Stimulated activated CD4-positive, alpha-beta T cell treated with anti-CD3 and anti-CD28 coated beads, TNF-alpha, amount 100 ng/mL, for 24 hours (primary cell): ENCODE data around the gene RNASEH2A.
A peak's percentile ranks its signal among the peaks of the same experiment; 100 is the strongest.

ENCODE experiments used
- DNase-seq, 3 experiments: peaks; one replicate each; pipeline ENCODE4 v3.0.0-alpha.2; 2020; ENCODE audit warnings: low read depth in 3 of 3

Gene RNASEH2A

DNA sequence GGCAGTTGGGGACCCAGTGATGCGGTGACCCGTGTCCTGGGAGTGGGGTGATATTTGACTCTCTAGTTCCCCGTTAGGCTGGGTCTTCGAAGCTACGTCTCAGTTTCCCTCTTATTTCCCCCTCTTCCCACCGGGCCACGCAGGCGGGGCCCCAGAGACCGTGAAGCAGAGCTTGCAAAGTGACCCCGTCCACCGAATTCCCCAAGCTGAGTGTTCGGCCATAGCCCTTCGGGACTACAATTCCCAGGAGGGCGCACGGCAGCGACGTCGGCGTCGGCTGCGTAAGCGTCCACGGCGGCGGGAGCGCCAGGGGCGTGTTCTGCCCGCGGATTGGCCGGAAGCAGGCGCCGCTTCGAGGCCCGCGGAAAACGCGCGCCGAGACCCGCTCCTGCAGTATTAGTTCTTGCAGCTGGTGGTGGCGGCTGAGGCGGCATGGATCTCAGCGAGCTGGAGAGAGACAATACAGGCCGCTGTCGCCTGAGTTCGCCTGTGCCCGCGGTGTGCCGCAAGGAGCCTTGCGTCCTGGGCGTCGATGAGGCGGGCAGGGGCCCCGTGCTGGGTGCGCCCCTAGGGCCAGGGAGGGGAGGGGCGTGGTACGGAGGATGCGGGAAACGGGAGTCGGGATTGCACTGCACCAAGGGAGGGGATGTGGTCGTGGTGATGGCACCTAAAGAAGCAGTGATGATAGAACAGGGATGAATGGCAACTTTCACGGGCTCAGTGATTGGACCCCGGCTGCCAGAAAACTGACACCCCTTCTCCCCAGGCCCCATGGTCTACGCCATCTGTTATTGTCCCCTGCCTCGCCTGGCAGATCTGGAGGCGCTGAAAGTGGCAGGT lies at the start of gene RNASEH2A:
Gene RNASEH2A, plus strand, starts transcription at position 343 of the 840 bp plus-strand sequence. Its CDS starts 90 bp downstream, at position 433.
- DNase-seq: peak; percentile 75 to 88 (median 82)

DNA sequence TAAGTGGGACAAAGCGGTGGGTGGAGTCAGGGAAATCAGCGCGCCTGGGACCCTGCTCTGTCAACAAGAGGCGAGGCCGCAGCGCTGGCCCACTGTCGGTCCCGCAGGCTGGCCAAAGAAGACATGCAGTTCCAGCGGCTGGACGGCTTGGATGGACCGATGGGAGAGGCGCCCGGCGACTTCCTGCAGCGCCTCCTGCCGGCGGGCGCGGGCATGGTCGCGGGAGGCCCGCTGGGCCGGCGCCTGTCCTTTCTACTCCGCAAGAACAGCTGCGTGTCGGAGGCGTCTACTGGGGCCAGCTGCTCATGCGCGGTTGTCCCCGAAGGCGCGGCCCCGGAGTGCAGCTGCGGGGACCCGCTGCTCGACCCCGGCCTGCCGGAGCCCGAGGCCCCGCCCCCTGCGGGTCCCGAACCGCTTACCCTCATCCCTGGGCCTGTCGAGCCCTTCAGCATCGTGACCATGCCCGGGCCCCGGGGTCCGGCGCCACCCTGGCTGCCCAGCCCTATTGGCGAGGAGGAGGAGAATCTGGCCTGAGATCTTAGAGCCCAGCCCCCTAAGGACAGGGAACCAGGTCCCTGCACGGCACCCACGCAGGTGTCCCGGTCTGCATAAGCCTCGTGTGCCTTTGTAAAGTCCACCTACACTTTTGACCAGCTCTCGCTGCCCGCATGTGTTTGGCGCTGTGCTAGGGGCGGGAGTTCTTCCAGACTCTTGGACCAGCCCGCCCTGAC lies 48.7 kb upstream of the RNASEH2A start:
- peak in 2 of 3 experiments; percentile 47 to 65 for DNase-seq

DNA sequence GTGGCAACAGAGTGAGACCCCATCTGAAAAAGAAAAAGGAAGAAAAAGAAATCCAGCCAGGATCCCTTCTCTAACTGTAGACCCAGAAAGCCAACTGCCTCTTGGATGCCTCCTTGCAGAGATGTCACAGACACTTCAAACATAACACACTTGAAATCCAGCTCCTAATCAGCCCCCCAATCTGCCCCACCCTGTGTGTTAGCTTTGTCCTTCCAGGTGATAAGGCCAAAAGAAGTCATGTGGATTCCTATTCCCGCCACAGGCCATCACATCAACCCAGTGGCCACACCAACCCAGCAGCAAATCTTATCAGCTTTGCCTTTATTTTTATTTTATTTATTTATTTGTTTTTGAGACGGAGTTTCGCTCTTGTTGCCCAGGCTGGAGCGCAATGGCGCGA lies 46.7 kb upstream of the RNASEH2A start:
- DNase-seq: no peak

DNA sequence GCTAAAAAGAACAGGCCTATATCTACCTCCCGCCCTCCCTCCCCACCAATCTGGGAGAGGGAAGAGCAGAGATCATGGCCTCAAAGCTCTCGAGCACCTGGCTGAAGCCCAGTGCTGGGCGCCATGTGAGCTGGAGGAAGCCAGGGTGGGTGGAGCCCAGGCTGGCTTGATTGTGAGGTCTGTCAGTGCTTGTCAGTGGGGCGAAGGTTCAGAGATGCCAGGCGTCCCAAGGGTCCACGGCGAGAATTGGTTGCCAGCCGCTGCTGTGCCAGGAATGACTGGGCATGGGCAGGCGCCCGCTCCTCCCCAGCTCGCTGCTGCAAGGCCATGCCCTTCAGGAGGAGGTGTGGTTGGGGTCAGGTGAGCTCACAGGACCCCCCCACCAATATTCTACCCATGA lies 43.3 kb upstream of the RNASEH2A start:
- DNase-seq: no peak

DNA sequence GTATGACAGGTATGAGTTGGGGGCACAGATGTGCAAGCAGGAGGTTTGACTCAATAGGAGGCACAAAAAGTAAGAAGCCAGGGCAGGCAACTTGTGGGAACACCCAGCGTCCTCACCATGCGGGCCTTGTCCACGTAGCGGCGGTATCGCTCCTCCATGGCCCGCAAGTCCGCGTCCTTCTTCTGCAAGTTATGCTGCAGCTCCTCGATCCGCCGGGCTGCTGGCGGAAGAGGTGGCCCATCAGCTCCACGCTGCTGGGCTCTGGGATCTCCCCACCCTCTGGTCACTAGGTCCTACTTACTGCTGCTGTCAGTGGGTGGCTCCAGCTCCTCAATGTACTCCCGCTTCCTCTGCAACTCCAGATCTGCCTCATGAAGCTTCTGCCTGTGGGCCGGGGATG lies 41.7 kb upstream of the RNASEH2A start:
- no peak for DNase-seq

DNA sequence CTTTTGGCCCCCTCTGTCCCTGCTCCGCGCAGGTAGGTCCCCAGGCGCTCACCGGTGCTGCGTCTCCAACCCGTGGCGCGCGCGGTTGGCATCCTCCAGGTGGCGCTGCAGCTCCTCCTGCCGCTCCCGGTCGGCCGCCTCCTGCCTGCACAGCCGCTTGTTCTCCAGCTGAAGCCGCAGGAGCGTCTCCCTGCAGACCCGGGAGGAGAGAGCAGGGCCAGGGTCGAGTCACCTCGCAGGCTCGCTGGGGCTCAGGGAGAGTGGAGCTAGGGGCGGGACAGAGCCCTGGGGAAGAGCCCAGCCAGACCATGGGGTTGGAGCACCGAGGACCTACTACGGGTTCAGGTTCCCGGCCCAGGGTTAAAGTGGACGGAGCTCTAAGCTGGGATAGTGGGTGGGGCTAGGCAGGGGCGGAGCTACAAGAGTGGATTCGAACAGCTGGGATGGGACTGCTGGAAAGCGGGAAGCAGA lies 40.3 kb upstream of the RNASEH2A start:
- peak in 1 of 3 experiments; percentile 70 for DNase-seq

DNA sequence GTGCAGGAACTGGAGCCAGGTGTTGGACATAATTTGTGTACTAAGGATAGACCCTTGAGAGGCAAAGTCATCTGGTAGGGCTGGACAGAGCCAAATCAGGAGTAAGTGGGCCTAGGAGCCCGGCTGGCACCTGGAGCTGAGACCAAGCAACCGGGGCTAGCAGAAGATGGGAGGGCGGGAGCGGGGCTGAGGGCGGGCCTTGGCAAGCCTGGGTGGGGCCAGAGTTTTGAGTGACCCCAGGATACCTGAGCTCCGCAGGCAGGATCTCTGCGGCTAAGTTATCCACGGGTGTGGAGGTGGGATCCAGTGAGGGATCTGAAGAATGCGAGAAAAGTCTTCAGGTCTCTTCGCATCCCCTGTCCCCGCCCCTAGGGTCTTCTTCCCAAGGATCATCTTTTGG lies 39.2 kb upstream of the RNASEH2A start:
- DNase-seq: no peak

DNA sequence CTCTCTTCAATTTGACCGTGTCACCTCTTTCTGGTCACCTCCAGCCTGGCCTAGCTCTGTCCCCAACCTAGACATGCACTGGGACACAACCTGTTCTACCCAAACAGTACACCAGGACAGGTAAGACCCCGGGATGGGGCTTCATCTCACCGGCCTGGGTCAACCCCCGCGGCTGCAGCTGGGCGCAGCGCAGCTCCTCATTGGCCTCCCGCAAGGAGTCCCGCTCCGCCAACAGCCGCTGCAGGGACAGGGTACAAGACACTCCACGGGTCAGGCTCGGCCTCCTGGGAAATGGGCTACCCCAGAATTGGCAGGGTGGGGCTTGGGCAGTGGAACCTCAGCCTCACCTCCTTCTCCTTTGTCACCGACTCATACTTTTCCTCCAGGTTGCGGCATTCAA lies 38.7 kb upstream of the RNASEH2A start:
- no peak for DNase-seq

DNA sequence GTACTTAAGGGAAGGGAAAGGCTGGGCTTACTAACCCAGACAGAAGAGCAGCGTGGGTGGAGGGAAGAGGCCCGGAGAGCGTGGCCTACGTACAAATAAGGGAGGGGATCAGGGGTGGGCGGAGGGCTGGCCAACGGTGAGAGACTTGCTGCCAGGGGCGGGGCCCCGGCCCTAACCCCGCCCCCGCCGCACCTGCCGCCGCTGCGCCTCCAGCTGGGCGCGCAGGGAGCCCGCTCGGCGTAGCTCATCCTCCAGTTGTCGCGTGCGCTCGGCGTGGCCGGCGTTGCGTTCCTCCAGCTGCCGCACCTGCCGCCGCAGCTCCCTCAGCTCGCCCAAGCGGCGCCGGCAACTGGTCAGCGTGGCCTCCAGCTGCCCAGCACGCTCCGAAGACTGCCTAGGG lies 36.7 kb upstream of the RNASEH2A start:
- DNase-seq: peak in 1 of 3 experiments; percentile 67

DNA sequence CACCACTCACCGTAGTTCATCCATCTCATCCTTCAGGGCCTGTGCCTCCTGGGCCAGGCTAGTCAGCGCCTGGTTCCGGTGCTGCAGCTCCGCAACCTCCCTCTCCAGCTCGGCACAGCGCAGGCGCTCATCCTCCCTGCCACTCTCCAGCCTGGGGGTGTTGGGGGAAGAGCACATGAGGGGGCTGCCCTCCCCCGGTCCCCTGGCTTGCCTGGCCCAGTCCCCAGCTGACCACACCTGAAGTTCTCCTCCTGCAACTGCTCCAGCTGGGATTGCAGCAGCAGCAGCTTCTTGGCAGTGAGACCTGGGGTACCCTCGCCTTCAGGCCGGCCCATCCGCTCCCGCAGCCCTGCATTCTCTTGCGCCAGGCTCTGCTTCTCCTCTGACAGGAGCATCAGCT lies 35.5 kb upstream of the RNASEH2A start:
- DNase-seq: no peak

DNA sequence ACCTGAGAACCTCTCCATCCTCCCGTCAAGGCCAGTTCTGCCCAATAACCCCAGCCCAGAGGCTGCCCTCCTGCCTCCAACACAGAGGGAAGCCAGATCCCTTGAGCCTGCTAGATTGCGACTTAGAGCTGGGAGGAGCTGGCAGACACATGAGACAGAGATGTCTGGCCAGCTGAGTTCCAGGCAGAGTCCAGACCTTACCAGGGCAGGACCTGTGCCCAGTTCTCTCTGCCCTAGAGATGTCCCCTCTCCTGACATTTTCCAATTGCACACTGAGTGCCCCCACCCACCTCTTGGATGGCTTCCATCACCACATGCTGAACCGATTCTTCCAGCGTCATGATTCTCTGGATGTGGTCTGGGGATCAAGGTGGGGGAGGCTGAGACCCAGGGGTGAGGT lies 34.1 kb upstream of the RNASEH2A start:
- no peak for DNase-seq

DNA sequence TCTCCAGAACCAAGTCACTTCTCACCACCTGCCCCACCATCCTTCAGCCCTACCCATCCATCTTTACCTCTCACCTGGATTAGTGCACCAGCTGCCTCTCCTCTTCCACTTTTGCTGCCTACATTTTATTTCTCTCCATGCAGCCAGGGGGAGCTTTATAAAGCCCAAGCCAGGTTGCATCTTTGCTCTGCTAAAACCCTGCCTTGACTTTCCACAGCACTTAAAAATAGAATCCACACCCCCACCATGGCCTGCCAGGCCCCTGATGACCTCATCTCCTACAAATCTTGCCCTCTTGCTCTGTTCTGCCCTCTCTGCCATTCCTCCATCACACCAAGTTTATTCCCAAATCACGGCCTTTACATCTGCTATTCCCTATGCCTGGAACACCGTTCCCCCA lies 32.8 kb upstream of the RNASEH2A start:
- no peak for DNase-seq

DNA sequence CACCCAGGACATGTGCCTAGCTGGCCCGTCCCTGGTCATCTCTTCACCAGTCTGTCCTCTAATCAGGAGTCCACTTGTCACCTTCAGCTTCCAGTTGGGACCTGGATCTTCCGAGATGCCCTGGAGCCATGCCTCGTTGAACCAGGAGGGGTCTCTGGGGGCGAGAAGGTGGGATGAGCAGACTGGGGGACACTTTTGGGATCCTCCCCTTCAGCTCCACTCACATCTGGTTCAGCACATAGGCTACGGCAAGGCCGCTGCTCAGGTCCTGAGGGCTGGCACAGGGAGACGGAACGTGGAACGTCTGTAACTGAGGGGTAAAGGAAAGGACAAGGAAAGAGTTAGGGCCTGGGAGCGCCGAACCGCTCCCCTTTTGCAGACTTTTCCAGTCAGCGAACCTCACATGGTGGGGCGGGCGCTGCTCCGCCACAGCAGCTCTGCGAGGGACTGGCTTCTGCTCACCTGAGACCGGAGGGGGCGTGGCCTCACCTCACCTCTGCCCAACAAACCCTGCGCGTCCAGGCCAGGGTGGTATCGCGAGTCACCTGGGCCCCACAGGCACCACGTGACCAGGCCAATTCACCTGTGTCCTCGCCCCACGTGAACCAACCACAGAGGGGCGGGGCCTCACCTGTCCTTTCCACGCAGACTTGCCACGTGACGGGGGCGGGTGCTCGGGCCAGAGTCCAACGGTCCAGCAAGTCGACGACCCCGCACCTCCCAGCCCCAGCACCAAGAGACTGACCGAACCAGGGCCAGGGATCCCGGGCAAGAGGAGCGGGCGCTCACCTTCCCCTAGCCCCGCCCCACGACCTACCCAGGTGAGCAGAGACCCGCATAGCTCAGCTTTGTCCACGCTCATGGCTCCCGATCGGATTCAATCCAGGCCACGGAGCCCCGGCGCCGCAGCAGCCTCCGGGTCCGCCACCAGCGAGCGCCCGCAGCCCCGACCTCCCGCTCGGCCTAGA lies 31.5 kb upstream of the RNASEH2A start, which contains the start of gene HOOK2:
Gene HOOK2, minus strand, starts transcription at position 965 of the 968 bp plus-strand sequence. Its CDS starts 103 bp downstream, at position 862.
- no peak for DNase-seq

DNA sequence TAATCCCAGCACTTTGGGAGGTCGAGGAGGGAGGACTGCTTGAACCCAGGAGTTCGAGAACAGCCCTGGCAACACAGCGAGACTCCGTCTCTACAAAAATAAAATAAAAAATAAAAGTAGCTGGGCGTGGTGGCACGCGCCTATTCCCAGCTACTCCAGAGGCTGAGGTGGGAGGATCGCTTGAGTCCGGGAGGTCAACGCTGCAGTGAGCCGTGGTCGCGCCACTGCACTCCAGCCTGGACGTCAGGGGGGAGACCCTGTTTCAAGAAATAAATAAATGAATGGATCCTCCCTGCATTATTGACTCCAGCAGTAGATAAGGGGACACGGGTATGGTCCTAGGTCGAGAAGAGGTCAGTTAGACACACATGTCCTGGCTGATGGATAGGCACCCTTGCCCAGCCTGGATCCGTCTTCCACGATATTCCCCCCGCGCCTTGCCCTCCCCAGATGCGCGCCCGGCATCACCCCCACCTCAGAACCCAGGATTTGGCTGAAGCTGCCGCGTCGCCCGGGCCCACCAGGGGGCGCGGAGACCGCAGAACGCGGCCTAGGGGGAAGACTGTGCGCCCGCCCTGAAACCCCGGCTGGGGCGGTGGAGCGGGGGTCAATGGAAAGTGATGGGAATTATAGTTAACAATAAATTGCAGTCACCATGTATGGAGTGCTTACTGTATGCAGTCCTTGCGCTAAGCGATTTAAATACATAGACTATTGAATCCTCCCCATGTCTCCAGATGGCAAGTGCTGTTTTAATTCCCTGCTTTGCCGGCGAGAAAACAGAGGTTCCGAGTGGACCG lies 29.0 kb upstream of the RNASEH2A start:
- peak in 2 of 3 experiments; percentile 74 to 83 for DNase-seq

DNA sequence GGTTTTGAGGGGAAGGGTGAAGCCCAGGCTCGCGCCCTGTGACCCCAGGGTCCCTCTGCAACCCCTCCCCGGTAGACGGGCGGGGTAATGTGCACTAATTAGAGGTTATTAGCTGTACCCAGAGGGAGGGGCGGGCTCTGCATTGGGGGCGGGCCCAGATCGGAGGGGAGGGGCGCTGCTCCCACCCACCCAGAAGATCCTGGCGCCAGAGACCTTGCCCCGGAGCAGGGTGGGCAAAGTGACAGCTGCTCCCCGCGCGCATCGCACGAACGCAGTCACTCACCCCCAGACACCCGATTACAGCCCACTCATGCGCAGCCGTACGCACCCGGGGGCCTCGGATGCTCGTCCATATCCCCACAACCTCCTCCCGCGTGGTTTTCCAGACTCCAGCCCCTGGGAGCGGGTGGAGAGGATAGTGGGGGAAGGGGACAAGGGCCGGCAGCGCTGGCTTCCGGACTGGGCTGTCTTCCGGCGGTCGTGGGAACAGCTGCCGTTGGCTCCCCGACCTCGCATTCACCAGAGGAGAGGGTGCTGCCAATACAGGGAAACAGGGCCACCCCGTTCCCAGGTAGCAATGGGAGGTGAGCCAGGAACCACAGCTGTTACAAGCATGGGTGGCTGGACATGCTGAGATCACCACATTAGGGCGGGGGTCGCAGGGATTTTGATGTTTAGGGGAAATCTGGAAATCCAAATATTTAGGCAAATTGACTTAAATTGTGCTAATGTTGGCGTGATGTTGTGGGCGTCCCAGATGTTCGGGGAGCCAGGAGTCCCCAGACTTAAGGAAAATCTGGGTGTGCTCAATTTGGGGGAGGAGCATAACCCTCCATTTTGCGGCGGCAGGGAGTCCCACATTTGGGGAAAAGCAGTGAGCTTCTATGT lies 28.1 kb upstream of the RNASEH2A start:
- DNase-seq: peak in 1 of 3 experiments; percentile 53

DNA sequence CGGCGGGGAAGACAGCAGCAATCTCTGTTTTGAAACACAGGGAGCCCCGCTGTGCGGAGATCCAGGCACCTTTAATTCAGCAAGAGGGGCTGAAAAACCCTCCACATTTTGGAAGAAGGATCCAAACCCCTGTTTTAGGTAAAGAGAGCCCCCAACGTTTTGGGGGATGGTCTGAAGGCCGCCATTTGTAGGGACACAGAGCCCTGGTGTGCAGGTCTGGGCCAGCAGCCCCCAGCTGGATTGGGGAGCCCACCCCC lies 27.6 kb upstream of the RNASEH2A start:
- no peak for DNase-seq

DNA sequence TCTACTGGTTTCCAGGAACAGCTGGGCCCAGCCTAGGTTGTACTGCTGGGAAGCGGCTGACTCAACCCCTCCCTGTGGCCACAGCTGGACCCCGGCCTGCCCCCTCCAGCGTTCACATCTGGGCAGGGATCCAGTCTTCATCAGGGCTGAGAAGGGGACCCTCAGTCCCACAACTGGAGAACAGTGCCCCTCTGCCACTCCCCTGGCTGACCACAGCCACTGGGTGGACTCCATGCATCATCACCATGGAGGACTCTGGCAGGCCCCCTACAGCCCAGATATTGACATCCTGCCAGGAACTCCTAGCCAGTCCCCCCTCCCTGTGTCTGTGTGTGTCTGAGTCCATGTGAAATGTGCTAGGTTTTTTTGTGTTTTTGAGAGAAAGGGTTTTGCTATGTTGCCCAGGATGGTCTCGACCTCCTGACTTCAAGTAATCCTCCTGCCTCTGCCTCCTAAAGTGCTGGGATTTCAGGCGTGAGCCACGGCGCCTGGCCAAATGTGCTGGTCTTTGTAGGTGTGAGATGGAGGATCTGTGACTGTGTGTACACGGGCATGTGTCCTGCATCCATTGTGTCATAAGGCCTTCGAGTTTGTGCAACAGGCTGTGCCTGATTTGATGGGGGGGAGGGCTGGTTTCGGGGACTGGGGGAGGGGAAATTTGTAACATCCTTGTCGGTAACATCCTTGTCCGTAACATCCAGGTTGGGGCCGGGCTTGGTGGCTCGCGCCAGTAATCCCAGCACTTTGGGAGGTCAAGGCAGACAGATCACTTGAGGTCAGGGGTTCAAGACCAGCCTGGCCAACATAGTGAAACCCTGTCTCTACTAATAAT lies 27.0 kb upstream of the RNASEH2A start:
- no peak for DNase-seq

DNA sequence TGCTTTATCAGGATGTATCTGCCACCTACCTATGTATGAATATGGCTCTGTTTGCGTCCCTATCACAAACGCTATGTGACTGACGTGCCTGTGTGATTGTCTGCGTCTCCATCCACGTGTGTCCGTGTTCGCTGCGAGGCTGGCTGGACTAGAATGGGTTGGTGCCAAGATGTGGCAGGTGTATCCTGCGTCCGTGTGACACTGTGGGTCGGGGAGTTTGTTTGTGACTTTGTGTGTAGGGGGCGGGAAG lies 24.3 kb upstream of the RNASEH2A start:
- DNase-seq: no peak
